Peyer's patch (tissue), 4 donors: ENCODE results near the gene COL26A1.

Source experiments
- POLR2A ChIP-seq, 2 donors: fragments of 450-650 bp; IDR thresholded peaks; one replicate each; pipeline ENCODE4 v1.5.1; 2017; ENCODE audit warnings: antibody characterized with exemption in 2 of 2, mild to moderate bottlenecking in 2 of 2, moderate library complexity in 2 of 2
- TF ChIP-seq, protein P1 (sequence below), 6 experiments: fragments of 450-650 bp in 4 of 6; fragments of 200-600 bp in 2 of 6; sonication (generic) in 1 of 6; IDR thresholded peaks; one replicate each; pipeline ENCODE4 v1.5.1; 2017 to 2019; ENCODE audit warnings: antibody characterized with exemption in 6 of 6, mild to moderate bottlenecking in 3 of 6, moderate library complexity in 1 of 6

DNA sequence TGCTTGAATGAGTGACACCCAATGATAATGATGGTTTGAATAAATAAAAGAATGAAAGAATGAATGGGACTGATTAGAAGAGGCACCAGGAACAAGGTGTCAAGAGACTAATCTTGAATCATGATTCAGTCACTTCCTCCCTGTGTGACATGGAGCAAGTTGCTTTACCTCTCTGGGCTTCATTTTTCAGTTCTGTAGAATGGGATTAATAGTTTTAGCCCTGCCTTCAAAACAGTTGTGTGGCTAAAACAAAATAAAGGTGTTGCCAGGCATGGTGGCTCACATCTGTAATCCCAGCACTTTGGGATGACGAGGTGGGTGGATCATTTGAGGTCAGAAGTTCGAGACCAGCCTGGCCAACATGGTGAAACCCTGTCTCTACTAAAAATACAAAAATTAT is 228.8 kb downstream of the COL26A1 start:
- TF ChIP-seq, protein P1, sequence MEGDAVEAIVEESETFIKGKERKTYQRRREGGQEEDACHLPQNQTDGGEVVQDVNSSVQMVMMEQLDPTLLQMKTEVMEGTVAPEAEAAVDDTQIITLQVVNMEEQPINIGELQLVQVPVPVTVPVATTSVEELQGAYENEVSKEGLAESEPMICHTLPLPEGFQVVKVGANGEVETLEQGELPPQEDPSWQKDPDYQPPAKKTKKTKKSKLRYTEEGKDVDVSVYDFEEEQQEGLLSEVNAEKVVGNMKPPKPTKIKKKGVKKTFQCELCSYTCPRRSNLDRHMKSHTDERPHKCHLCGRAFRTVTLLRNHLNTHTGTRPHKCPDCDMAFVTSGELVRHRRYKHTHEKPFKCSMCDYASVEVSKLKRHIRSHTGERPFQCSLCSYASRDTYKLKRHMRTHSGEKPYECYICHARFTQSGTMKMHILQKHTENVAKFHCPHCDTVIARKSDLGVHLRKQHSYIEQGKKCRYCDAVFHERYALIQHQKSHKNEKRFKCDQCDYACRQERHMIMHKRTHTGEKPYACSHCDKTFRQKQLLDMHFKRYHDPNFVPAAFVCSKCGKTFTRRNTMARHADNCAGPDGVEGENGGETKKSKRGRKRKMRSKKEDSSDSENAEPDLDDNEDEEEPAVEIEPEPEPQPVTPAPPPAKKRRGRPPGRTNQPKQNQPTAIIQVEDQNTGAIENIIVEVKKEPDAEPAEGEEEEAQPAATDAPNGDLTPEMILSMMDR (IDR thresholded peaks at IDR 0.05), result no peak
- TF ChIP-seq POLR2A (IDR thresholded peaks at IDR 0.05), result no peak
